Measurements from ENCODE around the gene MR1. TPM values are rescaled to one million over a fixed set of nuclear protein-coding genes. Genes with fewer than 3 reads are reported as not detected.

Gene MR1
- total RNA-seq, 1 experiment from 2014 or later, result 6.6 TPM

- Histone ChIP-seq H2AFZ (ENCODE audit: low read depth, low read length, poor library complexity, severe bottlenecking) (no peak overlapping the region), H3K27me3 (ENCODE audit: insufficient read depth, low read length) (no peaks in the 10 kb centered on the region), H3K9me2 (ENCODE audit: insufficient read depth) (no peaks in the 10 kb centered on the region), H3K27ac (ENCODE audit: low read depth, low read length) (no peak overlapping the region), H3K9me3 (ENCODE audit: control insufficient read depth in 1 of 2, insufficient read depth in 1 of 2, low read depth in 1 of 2, low read length in 2 of 2) (no peaks in the 10 kb centered on the region), H3K79me2 (ENCODE audit: insufficient read depth, low read length) (peaks cover 7% of the 10 kb centered on the region), H3K36me3 (ENCODE audit: control insufficient read depth in 1 of 2, insufficient read depth in 2 of 2, low read length in 2 of 2) (no peaks in the 10 kb centered on the region), H3K4me1 (ENCODE audit: control insufficient read depth in 1 of 2, insufficient read depth in 2 of 2, low read length in 2 of 2) (peaks cover 34 to 35% of the 10 kb centered on the region in 2 experiments), H3K4me2 (ENCODE audit: low read length) (no peak overlapping the region), H4K20me1 (ENCODE audit: insufficient read depth) (no peaks in the 10 kb centered on the region), H3K4me3 (replicated peaks in 1 of 2; ENCODE audit: low read depth in 1 of 2, low read length in 2 of 2) (no peak overlapping the region), H3K9ac (ENCODE audit: low read length) (no peak overlapping the region)
- intact Hi-C loops (cut with micrococcal nuclease), result no loop called here
- no peak for TF ChIP-seq CEBPB (IDR thresholded peaks at IDR 0.05; ENCODE audit: low read depth)
- TF ChIP-seq FOSL1 (IDR thresholded peaks at IDR 0.05; ENCODE audit: low read depth), result no peak
- no peak for TF ChIP-seq TCF7L2 (IDR thresholded peaks at IDR 0.05; ENCODE audit: borderline replicate concordance, extremely low read depth, insufficient read depth, insufficient read length)
- no peak for TF ChIP-seq SIN3A (IDR thresholded peaks at IDR 0.05; ENCODE audit: low read depth)
- TF ChIP-seq CBX3 (IDR thresholded peaks at IDR 0.05; ENCODE audit: low read depth), result no peak
- no peak for TF ChIP-seq SP1 (IDR thresholded peaks at IDR 0.05; ENCODE audit: low read depth)
- TF ChIP-seq ZBTB33 (IDR thresholded peaks at IDR 0.05; ENCODE audit: extremely low read depth, insufficient replicate concordance, low read length), result no peak
- TF ChIP-seq EZH2phosphoT487 (IDR thresholded peaks at IDR 0.05; ENCODE audit: borderline replicate concordance), result no peak
- TF ChIP-seq JUND (IDR thresholded peaks at IDR 0.05), result no peak
- TF ChIP-seq CTCF (IDR thresholded peaks at IDR 0.05 in 2 of 3, conservative IDR thresholded peaks at IDR 0.05 in 1 of 3; ENCODE audit: borderline replicate concordance in 1 of 3, insufficient read depth in 1 of 3, low read depth in 2 of 3, low read length in 2 of 3), result no peak
- TF ChIP-seq POLR2A (IDR thresholded peaks at IDR 0.05; ENCODE audit: borderline replicate concordance, extremely low read depth, insufficient read depth, insufficient read length), result no peak
- TF ChIP-seq MAX (IDR thresholded peaks at IDR 0.05), result no peak
- no peak for TF ChIP-seq YY1 (IDR thresholded peaks at IDR 0.05; ENCODE audit: extremely low read depth, insufficient replicate concordance, low read depth, low read length)
- no peak for TF ChIP-seq ELF1 (IDR thresholded peaks at IDR 0.05; ENCODE audit: borderline replicate concordance, low read depth)
- no peak for TF ChIP-seq SRF (IDR thresholded peaks at IDR 0.05; ENCODE audit: low read depth)
- no peak for TF ChIP-seq ZFX (IDR thresholded peaks at IDR 0.05)
- no peak for ATAC-seq
- CTCF ChIA-PET, result no interaction called here
- RAD21 ChIA-PET (ENCODE audit: low non-redundant PET in 1 of 2, low total read pairs in 2 of 2, uncharacterized antibody in 2 of 2, unreplicated experiment in 2 of 2), result no interaction called here
- POLR2A ChIA-PET, result interaction anchor here (1.2 to 2.2 kb wide), 3 partner anchors 8 to 39 kb away, joined by 3 to 7 read pairs (median 4); partner anchors contain the start of gene IER5
- BruUV-seq (replicated peaks), result no TSS peak
- no peak for DNase-seq (ENCODE audit: low read depth, low spot score)
These were observed 63.5 kb downstream of the MR1 start for GRCh38 chr1:181097242-181097641.

Measured in HCT116 (cell line).